Measurements from ENCODE around the gene DHX38. TPM values are rescaled to one million over a fixed set of nuclear protein-coding genes. Genes with fewer than 3 reads are reported as not detected.

Gene DHX38
- polyA plus RNA-seq, 1 donor = 52.4 TPM

DNA sequence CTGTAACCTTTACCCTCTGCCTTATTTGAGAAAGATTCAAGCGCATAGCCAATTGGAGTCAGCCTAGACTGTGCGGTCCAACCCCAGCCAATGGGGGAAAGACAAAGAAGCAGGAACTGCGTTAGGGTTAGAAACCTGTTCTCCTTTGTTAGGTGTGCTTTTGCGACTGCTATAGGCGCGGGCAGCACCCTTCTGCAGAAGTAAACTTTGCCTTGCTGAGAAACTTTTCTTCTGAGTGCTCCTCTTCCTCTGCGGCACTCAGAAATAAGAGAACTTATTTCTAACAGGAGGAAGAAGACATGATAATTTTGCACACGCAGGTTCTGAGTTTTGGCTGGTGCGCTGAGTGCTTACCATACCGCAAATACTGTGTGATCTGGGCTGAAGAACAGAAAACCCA is 9.2 kb upstream of the DHX38 start:
- DNase-seq = no peak

DNA sequence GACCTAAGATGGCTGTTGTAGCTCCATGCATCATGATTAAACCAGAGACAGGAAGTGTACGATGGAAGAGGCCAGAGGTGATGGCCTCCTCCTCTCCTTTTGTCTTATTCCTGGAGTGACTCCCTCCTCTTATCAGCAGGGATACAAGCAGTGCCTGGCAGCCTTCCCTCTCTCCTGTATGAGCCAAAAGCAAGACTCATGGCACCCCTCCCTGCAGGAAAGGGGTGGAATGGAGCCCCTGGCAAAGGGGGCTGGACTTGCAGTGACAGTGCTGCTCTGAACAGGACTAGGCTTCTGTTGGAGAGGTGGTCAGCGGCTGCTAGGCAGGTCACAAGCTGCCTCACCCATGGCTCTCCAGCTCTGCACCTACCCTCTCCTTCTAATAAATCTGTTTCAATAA is 8.6 kb upstream of the DHX38 start:
- DNase-seq = no peak

DNA sequence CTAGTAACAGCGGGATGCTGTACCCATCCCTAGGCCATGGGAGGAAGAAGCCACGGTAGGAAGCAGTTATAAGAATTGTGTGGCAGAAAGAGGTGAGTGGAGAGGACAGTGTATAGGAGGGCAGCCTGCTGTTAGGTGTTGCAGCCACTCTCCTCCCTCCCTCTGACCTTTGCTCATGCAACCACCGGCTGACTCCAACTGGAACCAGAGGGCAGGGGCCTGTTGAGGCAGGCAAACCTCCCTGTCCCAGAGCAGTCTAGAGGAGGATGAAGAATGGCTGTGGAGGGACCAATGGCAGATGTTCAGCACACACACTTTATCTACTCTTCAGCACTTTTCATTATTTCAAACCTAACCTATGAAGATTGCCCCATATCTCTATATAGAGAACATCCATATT is 2.4 kb upstream of the DHX38 start:
- DNase-seq = no peak

DNA sequence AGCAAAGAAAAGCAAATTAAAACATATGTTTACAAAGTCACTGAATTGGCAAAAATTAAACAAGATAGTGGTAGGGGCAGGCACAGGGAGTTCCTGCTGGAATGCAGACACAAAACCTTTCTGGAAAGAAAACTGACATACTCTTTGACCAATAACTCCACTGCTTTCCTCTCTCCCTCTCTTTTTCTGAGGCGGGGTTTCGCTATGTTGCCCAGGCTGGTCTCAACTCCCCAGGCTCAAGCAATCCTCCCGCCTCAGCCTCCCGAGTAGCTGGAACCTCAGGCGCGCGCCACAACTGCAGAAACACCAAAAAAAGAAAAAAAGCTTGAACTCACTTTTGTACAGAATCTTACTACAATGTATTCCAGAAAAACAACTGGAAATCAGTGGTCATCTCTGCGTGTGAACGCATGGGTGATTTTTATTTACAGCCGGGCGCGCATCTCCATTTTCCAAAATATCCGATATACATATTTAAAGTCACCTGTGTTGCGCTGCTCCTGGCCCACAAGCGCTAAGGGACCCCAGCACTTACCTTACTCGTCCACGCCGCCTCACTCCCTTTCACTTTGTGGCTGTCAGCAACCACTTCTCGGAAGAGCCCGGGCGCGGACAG is 707 bp upstream of the DHX38 start:
- peak; percentile 19 for DNase-seq

DNA sequence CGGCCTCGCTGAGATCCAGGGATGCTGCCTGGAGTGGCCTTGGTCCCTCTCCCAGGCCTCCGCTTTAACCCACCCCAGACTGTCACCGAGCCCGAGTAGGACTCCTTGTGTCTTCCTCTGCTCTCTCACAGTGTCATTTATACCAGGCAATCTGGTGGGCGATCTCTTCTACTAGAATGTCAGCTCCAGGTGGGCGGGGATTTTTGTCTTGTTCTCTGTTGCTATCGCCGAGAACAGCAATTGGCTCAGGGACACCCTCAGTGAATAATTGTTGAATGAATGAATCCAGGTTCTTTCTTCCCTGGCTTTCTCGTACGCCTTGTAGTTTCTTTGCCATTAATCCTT is 591 bp downstream of the DHX38 start:
- no peak for DNase-seq

DNA sequence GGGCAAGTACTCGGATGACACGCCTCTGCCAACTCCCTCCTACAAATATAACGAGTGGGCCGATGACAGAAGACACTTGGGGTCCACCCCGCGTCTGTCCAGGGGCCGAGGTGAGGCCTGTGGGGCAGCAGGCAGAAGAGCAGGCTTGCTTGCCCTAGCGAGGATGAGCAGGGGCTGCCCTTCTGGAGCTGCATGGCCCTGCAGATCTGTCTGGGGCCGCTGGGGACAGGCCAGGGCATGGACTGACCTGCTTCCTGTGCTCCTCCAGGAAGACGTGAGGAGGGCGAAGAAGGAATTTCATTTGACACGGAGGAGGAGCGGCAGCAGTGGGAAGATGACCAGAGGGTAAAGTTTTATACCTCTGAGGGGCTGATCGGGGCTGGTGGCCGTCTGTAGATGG is 5.3 kb downstream of the DHX38 start:
- DNase-seq = no peak

DNA sequence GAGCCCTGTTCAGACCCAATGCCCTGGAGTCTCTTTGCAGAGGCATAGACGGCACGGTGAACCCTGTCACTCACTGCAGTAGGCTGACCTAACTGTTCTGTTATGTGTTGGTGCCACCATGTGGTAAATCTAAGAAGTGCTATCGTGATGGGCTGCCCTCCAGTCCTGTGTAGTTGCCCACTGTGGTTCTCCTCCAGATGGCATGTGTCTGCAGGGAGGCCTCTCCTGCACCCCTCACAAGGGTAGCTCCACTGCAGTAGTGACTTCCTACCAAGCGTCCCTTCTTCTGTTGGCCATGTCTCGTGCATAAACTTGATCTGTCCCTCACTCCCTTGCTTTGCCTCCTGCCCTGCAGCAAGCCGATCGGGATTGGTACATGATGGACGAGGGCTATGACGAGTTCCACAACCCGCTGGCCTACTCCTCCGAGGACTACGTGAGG is 5.8 kb downstream of the DHX38 start:
- peak; percentile 13 for DNase-seq

DNA sequence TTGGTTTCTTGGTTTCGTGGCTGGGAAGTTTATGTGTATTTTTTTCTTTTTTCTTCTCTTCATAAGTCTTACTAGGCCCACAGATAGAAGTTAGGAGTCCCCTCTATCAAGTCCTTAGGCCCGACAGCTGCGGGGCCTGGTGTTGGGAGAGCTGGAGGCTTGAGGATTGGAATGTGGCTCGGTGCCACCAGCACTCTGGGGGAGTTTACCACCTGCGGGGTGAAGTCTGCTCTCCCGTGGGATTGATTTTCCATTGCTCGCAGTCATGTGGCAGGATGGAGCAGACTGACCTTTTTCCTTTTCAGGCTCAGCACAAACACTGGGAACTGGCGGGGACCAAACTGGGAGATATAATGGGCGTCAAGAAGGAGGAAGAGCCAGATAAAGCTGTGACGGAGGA is 7.5 kb downstream of the DHX38 start:
- DNase-seq = no peak

DNA sequence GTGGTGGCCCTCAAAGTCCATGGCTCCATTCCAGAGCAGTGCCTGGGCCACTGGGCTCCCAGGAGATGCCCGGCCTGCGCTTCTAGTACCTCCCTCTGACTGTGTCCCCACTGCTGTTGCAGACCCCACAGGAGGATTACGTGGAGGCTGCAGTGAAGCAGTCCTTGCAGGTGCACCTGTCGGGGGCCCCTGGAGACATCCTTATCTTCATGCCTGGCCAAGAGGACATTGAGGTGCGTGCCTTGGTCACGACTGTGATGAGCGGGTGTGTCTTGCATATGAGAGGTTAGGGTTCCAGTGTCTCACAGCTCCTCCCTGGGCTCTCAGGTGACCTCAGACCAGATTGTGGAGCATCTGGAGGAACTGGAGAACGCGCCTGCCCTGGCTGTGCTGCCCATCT is 11.3 kb downstream of the DHX38 start:
- DNase-seq = no peak

DNA sequence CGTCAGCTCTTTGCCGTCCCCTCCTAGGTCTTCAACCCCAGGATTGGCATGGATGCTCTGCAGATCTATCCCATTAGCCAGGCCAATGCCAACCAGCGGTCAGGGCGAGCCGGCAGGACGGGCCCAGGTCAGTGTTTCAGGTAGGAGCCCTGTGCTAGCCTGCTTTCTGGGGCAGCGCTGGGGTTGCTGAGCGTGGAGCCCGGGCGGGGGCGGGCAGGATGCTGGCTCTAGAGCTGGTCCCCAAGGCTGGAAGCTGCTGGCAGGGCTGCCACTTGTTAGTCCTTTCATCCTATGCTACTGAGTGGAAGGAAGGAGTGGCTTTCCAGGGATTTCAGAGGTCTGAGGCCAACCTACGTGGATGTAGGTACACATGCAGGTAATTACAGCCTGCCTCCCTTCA is 12.3 kb downstream of the DHX38 start:
- no peak for DNase-seq

DNA sequence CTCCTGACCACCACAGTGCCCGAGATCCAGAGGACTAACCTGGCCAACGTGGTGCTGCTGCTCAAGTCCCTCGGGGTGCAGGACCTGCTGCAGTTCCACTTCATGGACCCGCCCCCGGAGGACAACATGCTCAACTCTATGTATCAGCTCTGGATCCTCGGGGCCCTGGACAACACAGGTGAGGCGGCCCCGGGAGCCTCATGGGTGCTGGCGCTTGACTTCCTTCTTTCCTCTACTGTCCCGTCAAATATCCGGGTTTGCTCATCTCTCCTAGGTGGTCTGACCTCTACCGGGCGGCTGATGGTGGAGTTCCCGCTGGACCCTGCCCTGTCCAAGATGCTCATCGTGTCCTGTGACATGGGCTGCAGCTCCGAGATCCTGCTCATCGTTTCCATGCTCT is 13.7 kb downstream of the DHX38 start:
- DNase-seq = no peak

DNA sequence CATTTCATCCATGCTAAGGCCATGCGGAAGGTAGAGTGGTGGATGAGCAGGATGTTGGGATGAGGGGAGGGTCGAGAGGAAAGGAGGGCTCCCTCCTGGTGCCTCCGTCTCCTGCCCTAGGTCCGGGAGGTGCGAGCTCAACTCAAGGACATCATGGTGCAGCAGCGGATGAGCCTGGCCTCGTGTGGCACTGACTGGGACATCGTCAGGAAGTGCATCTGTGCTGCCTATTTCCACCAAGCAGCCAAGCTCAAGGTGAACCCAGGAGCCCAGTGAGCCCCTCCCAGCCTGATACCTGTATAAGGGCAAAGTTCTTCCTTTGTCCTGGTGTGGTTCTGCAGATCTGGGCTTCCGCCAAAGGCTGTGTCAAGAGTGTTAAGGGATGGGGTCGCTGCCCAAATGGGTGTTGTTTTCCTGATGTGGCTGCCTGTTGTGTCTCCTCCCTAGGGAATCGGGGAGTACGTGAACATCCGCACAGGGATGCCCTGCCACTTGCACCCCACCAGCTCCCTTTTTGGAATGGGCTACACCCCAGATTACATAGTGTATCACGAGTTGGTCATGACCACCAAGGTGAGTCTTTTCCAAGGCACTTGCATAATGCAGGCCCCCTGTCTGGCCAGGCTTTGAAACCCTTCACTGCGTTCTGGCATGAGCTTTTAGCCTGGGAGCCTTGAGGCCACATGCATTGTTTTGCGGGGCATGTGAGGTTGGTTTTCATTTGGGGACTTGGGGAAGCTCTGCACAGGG is 14.9 kb downstream of the DHX38 start:
- DNase-seq = no peak

DNA sequence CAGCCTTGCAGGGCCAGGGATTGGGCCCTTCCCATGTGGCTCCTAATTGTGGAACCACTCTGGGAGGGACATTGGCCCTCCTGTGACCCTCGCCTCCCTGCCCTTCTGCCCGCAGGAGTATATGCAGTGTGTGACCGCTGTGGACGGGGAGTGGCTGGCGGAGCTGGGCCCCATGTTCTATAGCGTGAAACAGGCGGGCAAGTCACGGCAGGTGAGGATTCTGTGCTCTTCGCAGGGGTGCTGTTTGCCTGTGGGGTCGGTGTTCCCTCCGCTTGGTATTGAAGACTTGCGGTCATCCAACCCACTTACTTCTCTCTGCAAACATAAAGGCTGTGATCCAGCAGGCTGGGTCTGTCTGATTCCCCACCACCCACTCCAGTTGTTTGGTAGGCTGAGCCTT is 15.7 kb downstream of the DHX38 start:
- DNase-seq = no peak

DNA sequence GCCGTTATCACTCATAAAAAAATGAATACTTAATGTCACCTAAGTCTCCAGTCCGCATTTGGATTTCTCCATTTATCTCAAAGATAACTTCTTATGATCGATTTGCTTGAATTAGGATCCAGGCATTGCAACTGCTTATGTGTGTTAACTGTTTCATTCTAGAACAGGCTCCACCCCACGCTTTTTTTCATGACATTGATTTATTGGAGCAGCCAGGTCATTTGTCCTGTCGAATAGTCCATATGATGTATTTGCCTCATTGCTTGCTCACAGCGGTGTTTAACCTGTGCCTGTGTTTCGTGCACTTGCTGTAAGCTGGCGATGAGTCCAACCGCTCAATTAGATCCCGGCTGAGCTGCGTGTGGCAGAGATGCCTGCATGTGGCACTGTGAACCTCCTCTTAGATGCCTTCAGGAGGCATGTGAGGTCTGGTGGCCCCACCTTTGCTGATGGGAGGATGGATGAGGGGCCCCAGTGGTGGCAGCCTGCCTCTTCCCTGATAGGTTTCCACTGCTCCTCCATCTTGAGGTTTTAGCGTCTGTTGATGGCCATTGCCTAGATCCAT is 16.4 kb downstream of the DHX38 start:
- DNase-seq = no peak

DNA sequence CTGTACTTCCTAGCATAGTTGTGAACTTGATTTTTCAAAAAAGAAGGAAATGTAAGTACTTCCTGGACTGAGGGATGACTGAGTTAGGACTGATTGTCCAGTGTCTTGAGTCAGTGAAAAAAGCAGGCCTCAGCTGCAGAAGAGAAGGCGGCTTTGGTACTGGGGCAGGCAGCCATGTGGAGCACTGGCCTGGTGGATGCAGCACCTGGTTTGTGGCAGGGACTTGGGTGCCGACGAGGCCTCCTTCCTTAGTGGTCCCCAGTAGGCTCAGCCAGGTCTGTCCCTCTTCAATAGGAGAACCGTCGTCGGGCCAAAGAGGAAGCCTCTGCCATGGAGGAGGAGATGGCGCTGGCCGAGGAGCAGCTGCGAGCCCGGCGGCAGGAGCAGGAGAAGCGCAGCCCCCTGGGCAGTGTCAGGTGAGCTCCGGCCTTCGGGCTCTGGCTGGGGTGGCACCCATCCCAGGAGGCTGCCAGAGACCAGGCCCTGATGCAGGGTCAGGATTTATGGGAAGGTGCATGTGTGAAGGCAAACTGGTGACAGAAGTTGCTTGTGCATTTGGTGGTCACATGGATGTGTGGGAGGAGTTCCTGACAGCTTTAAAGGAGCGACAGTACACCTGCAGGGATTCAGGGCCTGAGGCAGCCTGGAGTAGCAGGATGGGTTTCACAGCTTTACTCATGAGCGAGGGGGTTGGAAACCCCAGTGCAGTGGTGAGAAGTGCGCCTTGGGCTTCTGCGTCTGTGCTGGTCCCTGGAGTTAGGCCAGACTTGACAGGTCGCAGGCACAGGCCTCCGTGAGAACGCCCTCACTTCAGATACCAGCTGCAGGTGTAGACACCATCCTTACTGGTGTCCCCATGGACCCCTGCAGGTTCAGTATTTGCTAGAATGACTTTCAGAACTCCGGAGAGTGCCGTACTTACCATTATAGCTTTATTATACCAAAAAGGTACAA is 17.3 kb downstream of the DHX38 start:
- no peak for DNase-seq

DNA sequence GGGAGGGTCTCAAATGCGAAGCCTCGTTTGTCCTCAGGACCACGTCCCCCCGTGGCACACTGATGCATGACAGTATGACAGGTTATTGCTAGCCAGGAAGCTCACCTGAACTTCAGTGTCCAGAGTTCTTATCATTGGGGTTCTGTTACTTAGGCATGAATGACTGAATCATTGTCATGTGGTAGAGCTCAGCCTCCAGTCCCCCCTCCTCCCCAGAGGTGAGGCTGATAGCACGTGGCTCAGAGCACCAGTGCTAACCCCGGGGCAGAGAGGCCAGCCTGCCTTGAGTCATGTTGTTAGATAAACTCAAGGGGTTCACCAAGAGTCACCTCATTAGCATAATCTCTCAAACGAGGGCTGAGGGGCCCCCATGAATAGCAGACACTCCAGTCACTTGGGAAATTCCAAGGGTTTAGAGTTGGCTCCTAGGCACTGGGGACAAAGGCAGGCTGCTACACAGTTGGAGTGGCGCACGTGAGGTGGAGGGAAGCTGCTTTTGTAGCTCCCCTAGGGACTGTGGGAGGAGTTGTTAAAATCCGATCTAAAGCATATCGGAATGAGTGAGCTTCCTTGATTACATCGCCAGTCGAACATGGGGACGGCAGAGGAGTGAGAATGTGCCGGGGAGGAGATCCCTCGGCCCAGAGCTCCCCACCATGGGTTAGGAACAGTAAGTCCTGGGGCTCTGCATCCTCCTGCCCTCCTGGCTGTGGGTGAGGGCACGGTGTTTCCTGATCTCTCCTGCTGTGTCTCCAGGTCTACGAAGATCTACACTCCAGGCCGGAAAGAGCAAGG is 18.2 kb downstream of the DHX38 start:
- DNase-seq = no peak

DNA sequence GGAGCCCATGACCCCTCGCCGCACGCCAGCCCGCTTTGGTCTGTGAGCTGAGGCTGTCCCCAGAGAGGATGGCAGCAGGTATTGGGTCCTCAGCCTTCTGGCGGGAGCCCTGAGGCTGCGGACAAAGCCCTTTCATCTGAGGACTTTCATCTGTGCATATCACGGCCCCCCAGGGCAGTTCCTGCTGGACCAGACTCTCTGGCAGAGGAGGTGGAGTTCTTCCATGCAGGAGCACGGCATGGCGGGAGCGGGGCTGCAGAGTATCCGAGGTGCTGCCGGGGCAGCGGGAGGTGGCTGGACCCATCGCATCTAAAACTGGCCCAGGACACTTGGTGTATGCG is 18.8 kb downstream of the DHX38 start:
- no peak for DNase-seq

DNA sequence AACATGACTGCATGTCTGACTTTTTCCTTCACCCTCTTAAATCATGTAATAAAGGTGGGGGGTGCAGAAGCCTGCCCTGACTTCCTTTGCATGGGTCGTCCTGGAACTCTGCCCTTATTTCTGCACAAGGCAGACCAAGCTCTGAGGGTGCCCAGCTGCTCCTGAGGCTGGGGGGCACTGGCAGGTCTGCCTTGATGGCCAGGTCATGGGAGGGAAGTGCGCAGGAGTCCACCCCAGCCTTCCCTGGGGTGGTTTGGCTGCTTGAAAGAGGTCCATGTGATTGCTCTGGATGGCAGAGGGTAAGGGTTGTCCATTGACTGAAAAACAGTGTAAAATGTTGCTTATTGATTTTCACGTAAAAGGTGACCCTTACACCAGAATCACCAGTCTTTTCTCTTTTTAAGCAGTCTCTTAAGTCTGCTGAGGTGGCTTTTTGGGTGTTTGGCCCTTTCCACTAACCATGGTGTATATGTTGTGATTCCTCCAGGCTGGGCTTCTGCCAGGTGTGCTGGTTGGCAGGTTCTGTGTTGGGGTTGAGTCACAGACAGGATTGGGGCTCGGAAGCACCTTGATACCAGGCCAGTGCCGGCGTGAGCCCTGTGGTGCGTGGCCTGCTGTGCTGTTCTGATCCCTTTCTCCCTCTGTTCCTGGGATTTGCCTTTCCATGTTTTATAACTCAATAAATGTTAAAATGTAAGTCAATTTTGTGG is 19.4 kb downstream of the DHX38 start:
- DNase-seq = no peak

DNA sequence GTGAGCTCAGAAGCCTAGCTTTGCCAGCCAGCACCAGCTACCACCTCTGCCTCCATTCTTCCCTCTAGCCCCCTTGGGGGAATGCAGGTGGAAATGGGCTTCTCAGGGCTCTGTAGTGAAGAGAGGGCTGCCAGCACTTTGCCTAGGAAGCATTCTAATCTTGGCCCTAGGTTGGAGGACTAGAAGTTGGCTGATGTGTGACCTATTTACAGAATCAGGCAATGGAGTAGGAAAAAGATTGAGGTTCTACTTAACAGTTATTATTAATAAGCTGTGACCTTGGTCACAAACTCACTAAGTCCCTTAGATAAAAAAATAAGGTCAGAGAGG is 19.9 kb downstream of the DHX38 start:
- DNase-seq = no peak

DNA sequence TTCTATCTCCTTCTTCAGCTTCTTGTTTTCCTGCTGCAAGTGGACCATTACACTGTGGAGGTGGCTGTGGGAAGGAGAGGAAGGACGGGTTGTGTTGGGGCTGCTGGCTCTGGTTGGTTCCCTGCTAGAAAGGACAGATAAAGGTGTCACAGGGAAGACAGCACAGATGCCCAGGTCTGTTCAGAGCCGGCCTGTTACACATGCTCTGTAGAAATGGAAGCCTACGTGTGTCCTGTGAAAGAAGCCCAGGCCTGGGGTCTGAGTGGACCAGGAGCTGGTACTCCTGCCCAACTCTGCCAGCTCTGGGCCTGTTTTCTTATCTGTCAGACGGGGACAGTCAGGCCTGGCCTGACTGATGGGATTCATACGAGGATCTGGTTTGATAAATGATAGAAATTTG is 26.4 kb downstream of the DHX38 start:
- no peak for DNase-seq

DNA sequence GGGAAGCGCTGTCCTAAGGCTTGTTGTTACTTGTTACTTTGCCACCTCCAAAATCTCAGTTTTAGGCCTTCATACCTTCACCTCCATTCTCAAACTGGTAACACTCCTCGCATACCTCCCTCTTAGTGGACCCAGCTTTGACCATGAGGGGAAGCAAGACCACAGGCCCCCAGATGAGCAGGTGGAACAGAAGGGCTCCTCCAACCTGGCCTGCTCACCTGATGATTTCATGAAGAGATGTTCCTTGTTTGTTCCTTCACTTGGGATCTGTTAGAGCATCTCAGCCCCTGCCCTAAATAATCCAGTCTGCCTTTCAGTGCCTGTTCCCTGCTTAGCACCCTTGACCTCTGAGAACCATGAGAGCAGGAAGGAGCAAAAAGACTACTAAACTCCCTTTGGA is 28.7 kb downstream of the DHX38 start:
- DNase-seq = no peak

DNA sequence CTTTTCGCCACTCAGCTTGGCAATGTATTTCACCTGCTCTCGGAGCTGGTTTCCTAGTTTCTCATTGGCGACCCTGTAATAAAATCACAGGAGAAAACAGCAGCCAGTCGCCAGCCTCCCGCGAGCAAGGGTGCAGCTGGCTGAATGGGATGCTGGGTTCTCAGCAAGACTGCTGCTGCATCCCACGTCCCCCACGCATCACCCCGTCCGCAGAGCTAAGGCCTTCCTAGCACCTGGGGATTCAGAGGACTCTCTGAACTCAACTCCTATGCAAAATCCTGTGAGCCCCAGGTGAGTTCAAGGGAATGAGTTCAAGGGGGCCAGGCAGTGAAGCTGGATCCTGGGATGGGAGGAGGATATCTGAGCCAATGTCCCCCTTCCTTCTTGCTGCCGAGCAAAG is 29.3 kb downstream of the DHX38 start:
- no peak for DNase-seq

Data from hindlimb muscle (tissue), 1 donor.